COLO668 (cell line): Measurements from ENCODE around the gene SLC16A5.
"Not testable (repeated sequence)": the region's sequence is repeated elsewhere in the genome, so short reads cannot be mapped to it uniquely, and the experiment has no call there.

ENCODE experiments used
- DNase-seq: peaks from one replicate; lab custom pipeline; 2025; ENCODE audit not compliant: unreplicated experiment; lab: John Stamatoyannopoulos, UW

SLC16A5 gene

GRCh38 chr17:75063626-75064025, 24.1 kb upstream of the SLC16A5 start:
- DNase-seq = no peak

GRCh38 chr17:75064040-75064439, 23.7 kb upstream of the SLC16A5 start:
- no peak for DNase-seq

- DNase-seq = no peak
Measured at GRCh38 chr17:75064460-75064859, 23.3 kb upstream of the SLC16A5 start.

- DNase-seq = no peak
Measured at GRCh38 chr17:75064867-75065561, 22.7 kb upstream of the SLC16A5 start.

GRCh38 chr17:75065562-75066151, 22.1 kb upstream of the SLC16A5 start:
- DNase-seq = no peak

GRCh38 chr17:75067856-75068255, 19.9 kb upstream of the SLC16A5 start:
- DNase-seq = no peak

- DNase-seq = no peak
Measured at GRCh38 chr17:75068750-75069149, 19.0 kb upstream of the SLC16A5 start.

GRCh38 chr17:75069783-75070182, 18.0 kb upstream of the SLC16A5 start:
- peak; percentile 3 for DNase-seq

- DNase-seq = not testable (repeated sequence)
Measured at GRCh38 chr17:75071478-75072271, 16.1 kb upstream of the SLC16A5 start.

GRCh38 chr17:75072909-75073308, 14.8 kb upstream of the SLC16A5 start:
- not testable (repeated sequence) for DNase-seq

GRCh38 chr17:75073618-75074047, 14.1 kb upstream of the SLC16A5 start:
- no peak for DNase-seq

GRCh38 chr17:75074532-75074931, 13.2 kb upstream of the SLC16A5 start:
- no peak for DNase-seq

GRCh38 chr17:75075597-75076336, 12.0 kb upstream of the SLC16A5 start:
- no peak for DNase-seq

- DNase-seq = no peak
Measured at GRCh38 chr17:75077072-75077495, 10.7 kb upstream of the SLC16A5 start.

GRCh38 chr17:75077496-75078283, 10.1 kb upstream of the SLC16A5 start:
- DNase-seq = peak; percentile 67

- DNase-seq = no peak
Measured at GRCh38 chr17:75078284-75079022, 9.3 kb upstream of the SLC16A5 start.

GRCh38 chr17:75079023-75079373, 8.8 kb upstream of the SLC16A5 start:
- DNase-seq = no peak

- DNase-seq = no peak
Measured at GRCh38 chr17:75081611-75082540, 5.9 kb upstream of the SLC16A5 start.

GRCh38 chr17:75082683-75083082, 5.1 kb upstream of the SLC16A5 start:
- DNase-seq = no peak
